NCI-H2107 treated with DMSO at 0.1 percent for 48 hours (cell line): ENCODE data around the gene CYP4A22.
"Not testable (repeated sequence)": the region's sequence is repeated elsewhere in the genome, so short reads cannot be mapped to it uniquely, and the experiment has no call there.

Experiments
- DNase-seq: peaks from one replicate; lab custom pipeline; 2025; ENCODE audit not compliant: unreplicated experiment; lab: John Stamatoyannopoulos, UW

CYP4A22 gene

GRCh38 chr1:47184090-47184821 lies 47.0 kb downstream of the CYP4A22 start:
- DNase-seq = no peak

GRCh38 chr1:47184822-47185677 lies 47.8 kb downstream of the CYP4A22 start:
- no peak for DNase-seq

GRCh38 chr1:47186267-47187185 lies 49.3 kb downstream of the CYP4A22 start:
- no peak for DNase-seq

GRCh38 chr1:47187231-47187925 lies 50.1 kb downstream of the CYP4A22 start:
- no peak for DNase-seq

- DNase-seq = no peak
Observed at GRCh38 chr1:47187926-47188250, 50.6 kb downstream of the CYP4A22 start.

- DNase-seq = no peak
Observed at GRCh38 chr1:47188791-47189785, 51.8 kb downstream of the CYP4A22 start.

- no peak for DNase-seq
Observed at GRCh38 chr1:47189844-47190508, 52.7 kb downstream of the CYP4A22 start, which contains the start of gene PDZK1IP1. PDZK1IP1 (minus strand) TSS chr1:47190036; CDS start chr1:47189932, 104 bp downstream.

- DNase-seq = no peak
Observed at GRCh38 chr1:47190509-47190855, 53.2 kb downstream of the CYP4A22 start.

- DNase-seq = no peak
Observed at GRCh38 chr1:47190857-47191256, 53.6 kb downstream of the CYP4A22 start.

GRCh38 chr1:47191940-47192457 lies 54.8 kb downstream of the CYP4A22 start:
- DNase-seq = no peak

- peak; percentile 30 for DNase-seq
Observed at GRCh38 chr1:47192458-47193384, 55.5 kb downstream of the CYP4A22 start.

GRCh38 chr1:47193496-47193895 lies 56.3 kb downstream of the CYP4A22 start:
- not testable (repeated sequence) for DNase-seq

GRCh38 chr1:47194311-47194710 lies 57.1 kb downstream of the CYP4A22 start:
- no peak for DNase-seq

- not testable (repeated sequence) for DNase-seq
Observed at GRCh38 chr1:47195981-47196380, 58.7 kb downstream of the CYP4A22 start.

- DNase-seq = no peak
Observed at GRCh38 chr1:47196622-47197021, 59.4 kb downstream of the CYP4A22 start.

- no peak for DNase-seq
Observed at GRCh38 chr1:47198214-47198613, 61.0 kb downstream of the CYP4A22 start.
